Measurements from ENCODE around the gene CYTH1. TPM values are rescaled to one million over a fixed set of nuclear protein-coding genes. Genes with fewer than 3 reads are reported as not detected.
A peak's percentile ranks its signal among the peaks of the same experiment; 100 is the strongest.

The CYTH1 gene
- total and polyA plus RNA-seq, 2 donors (not counting 1 experiment from before 2014, with no cell fraction given), result 255 to 353 TPM

- Mint-ChIP-seq H3K4me3 (peak overlapping the region; percentile 80), H3K9me3 (ENCODE audit: insufficient read depth) (no peaks in the 10 kb centered on the region), H3K27ac (peak overlapping the region; percentile 95), H3K4me1 (peaks cover 77% of the 10 kb centered on the region), H3K27me3 (no peaks in the 10 kb centered on the region)
- intact Hi-C loops (cut with micrococcal nuclease), result loop anchor here (1.0 to 2.0 kb wide), 5 partner anchors 11 to 24 kb away; no protein-coding TSS in a partner anchor
- DNase-seq (peak; percentile 80), ATAC-seq (ENCODE audit: low read depth) (peak; percentile 35)
- Histone ChIP-seq H3K27ac (ENCODE audit: low read length in 2 of 2) (peak overlapping the region; percentile 96 to 98), H3K4me1 (ENCODE audit: control insufficient read depth in 2 of 2, insufficient read depth in 2 of 2, low read length in 2 of 2) (peaks cover 67 to 82% of the 10 kb centered on the region in 2 donors), H3K36me3 (replicated peaks in 1 of 2; ENCODE audit: control extremely low read depth in 1 of 2, control insufficient read depth in 1 of 2, extremely low read depth in 1 of 2, insufficient read depth in 2 of 2, low read length in 1 of 2) (peaks cover 0 to 5% of the 10 kb centered on the region in 2 experiments), H4K20me1 (ENCODE audit: control insufficient read depth, insufficient read depth, low read length, poor library complexity, severe bottlenecking) (peaks cover 6% of the 10 kb centered on the region), H3K4me3 (ENCODE audit: control extremely low read depth in 1 of 5, extremely low read depth in 1 of 5, insufficient read depth in 1 of 5, low read depth in 2 of 5, low read length in 4 of 5) (peak overlapping the region; percentile 13 to 47 (median 45)), H3K27me3 (replicated peaks in 1 of 4; ENCODE audit: control extremely low read depth in 1 of 4, control insufficient read depth in 3 of 4, insufficient read depth in 4 of 4, low read length in 3 of 4) (no peaks in the 10 kb centered on the region), H2AFZ (ENCODE audit: insufficient read depth, low read depth, low read length, poor library complexity, severe bottlenecking) (no peak overlapping the region), H3K9ac (ENCODE audit: low read length) (peak overlapping the region; percentile 64), H3K9me3 (ENCODE audit: control extremely low read depth in 1 of 3, control insufficient read depth in 2 of 3, insufficient read depth in 1 of 3, low read length in 2 of 3) (peaks cover 0 to 3% (median 0%) of the 10 kb centered on the region in 3 donors), H3K4me2 (replicated peaks; ENCODE audit: low read depth, low read length, poor library complexity, severe bottlenecking) (peak overlapping the region; percentile 78), H3K79me2 (ENCODE audit: control insufficient read depth, insufficient read depth, low read length) (peaks cover 92% of the 10 kb centered on the region)
- ChIA-PET CTCF (interaction anchor here (0.8 to 7.2 kb wide), 7 partner anchors 10 to 22 kb away, joined by 3 to 46 read pairs (median 3); partner anchors contain the start of gene CYTH1), POLR2A (interaction anchor here (0.6 to 2.9 kb wide), 8 partner anchors 9 to 1182 kb away, joined by 4 to 11 read pairs (median 6); no protein-coding TSS in a partner anchor)
- no peak for TF ChIP-seq CTCF (IDR thresholded peaks at IDR 0.05)
- no peak for TF ChIP-seq EZH2 (IDR thresholded peaks at IDR 0.05; ENCODE audit: borderline replicate concordance, insufficient read depth, low read depth, low read length, poor library complexity, severe bottlenecking)
- WGBS (ENCODE audit: insufficient coverage), result no CpG with 5 or more reads among the region's 5 CpGs
These were observed 22.1 kb downstream of the CYTH1 start for GRCh38 chr17:78759969-78760352.

All from B cell (primary cell).